HS-5 (cell line): ENCODE data around the gene PKP4.
A peak's percentile ranks its signal among the peaks of the same experiment; 100 is the strongest.

Source experiments
- DNase-seq: peaks from one replicate; pipeline ENCODE4 v3.0.0-alpha.2; 2012; ENCODE audit warnings: low read depth

The PKP4 gene

DNA sequence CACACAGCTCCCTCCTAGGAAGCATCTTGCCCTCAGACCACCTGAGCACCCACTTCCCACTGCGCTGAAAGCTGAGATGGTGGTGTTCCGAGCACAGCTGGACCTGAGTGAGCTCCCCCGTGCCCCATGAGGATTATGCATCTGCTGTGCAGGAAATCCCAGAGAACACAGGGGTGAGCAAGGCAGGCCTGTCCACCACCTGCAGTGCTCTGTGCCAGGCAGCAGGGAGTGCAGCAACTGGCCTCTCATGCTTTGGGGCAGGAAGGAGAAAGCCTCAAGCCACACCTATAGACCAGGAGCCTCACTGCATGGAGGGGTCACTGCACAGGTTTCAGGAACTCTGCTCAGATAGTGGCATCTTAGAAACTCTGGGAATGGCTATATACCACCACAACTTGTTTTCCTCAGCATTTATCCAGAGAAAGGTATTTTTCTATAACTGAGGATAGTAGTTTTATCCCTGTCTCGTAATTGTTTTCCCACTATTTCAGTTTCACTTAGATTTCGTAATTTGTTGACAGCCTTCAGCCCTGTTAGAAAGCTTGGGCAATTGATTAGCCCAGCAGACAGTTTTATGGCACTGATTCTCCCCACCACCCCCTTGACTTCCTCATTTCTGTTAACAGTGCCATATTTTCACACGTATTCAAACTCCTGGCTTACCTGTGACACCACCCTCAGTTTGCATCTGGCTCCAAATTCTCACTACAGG lies 194.1 kb downstream of the PKP4 start:
- no peak for DNase-seq

DNA sequence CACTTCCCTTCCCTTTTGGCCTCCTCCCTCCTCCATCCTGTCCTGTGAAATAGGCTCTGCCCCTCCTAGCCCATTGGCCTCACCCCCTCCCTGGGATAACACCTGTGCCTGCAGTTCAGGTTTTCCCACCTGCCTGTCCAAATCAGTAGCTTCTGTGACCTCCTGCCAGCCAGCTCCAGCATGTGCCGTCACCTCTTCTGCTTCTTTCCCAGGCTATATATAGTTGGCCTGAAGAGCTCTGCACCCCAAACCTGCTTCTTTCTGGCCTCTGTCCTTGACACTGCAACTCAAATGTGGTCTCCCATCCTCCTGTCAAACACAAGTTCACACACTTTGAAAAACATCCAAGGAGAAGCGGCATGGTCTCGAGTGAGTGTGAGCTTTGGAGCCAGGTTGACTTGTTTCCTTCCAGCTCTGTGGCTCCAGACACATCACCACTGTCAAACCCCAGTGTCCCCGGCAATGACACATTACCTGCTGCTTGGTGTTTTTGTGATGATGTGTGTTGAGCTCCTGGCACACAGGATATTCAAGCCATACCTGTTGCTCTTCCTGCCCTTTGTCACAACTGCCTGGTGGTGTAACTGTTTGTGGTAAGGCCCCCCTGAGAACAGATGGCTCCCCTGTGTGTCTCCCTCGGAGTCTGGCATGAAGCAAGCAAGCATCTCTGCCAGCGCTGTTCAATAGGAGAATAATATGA lies 194.8 kb downstream of the PKP4 start:
- no peak for DNase-seq

DNA sequence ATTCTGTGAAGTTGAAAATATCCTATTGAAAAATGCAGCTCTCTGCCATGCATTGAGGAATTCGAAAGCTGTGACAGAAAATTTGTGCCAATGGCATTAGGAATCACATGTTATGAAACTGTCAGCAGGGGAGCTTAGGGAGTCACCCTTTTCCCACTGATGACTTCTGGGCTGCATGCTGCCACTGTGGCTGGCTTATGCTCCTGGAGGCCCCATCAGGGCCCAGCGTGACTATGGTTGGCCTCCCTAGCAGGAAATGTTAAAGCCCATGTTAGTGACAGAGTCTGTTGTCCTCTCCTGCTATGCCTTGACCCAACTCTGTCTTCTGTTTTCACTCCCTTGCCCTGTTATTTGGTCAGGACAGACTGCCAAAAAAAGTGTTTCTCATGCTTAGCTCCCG lies 198.9 kb downstream of the PKP4 start:
- no peak for DNase-seq

DNA sequence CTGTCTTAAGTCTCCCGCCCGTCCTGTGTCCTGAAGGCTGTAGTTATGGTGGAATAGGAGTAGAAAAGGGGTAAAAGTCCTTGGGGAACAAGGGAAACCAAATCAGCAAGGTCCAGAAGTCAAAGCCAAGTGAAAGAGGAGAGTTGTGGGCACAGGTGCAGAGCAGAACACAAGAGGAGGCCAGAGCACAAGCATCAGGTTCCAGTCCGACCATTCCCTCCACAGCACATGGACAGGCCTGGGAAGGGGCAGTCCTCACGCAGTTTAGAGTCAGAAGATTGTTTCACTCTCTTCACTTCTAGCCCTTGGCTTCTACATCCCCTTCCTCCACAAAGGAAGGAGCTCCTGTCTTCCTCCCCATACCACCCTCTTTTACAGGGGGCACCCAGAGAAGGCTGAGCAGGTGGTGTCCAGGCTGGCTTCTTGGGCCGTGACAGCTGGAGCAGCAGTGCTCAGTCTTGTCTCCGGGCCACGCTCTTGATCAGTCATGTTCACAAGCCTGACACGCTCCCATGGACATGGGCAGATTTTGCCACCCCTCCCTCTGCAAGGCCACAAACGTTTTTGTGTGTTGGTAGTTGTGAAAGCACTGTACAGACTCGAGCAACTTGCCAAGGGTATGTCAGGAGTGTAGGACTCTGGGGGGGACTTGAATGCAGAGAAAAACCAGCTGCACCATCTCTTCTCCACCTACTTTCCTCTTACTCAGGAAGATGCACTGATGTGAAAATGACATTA lies 199.9 kb downstream of the PKP4 start:
- DNase-seq: no peak

DNA sequence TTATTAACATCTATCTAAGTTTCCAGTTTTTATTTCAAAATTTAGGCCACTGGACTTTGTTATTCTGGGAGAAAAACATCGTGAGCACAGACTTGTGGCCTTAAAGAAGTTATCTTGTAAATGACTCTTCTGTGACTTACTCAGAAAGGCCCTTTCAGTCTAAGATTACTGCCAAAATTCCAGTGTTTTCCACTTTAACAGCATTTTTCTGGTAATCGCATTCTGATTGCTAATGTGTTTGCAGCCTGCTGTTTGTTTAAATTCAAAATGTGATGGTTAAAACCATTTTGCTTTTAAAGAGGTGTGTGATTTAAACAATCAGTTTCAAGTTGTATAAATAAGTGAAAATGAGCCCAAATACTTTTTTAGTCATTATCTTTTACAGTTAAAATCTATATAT lies 201.6 kb downstream of the PKP4 start:
- DNase-seq: no peak

DNA sequence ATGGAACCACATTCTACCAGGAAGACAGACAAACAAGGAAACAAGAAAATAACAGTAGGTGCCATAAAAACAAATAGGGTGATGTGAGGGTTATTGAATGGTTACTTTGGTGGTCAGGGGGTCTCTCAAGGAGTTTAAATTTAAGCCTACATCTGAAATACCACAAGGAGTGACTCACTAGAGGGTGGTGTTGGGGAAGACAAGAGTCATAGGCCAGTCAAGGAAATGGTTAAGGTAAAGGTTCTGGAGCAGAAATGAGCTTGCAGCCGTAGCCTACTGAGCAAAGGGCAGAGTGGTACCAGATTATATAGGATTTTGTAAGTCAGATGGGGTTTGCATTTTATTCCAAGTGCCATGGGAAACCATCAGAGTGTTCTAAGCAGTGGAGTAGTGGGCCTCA lies 202.7 kb downstream of the PKP4 start:
- DNase-seq: no peak

DNA sequence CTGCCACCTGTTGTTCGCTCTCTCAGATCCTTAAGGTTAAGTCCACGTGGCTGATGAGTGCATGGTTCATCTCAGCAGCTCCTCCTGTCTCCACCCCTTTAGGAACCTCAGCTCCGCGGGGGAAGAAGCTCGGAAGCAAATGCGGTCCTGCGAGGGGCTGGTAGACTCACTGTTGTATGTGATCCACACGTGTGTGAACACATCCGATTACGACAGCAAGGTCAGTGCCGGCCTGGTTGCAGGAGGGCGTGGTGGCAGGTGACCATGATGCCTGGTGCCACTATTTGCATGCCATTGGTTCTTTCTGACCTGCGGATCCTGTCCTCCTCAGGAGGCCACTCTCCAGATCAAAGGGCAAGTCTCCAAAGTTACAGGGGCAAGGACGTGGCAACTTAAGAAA lies 204.5 kb downstream of the PKP4 start:
- DNase-seq: no peak

DNA sequence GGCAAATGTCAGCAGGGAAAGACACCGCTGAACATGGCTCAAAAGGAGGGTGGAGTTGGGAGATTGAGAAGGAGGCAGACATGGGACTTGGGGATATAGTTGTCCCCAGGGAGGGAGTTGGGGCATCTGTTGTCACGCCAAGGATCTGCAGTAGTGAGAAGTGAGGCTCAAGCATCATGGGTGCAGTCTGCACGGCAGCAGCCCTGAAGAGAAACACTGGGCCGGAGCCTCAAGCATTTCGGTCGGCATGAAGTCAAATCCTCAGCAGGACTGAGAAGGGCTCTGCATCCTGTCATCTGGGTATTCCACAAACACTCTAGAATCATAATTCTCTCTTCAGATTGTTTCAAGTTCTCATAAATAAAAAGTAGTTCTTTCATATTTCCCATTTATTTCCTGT lies 205.7 kb downstream of the PKP4 start:
- no peak for DNase-seq

DNA sequence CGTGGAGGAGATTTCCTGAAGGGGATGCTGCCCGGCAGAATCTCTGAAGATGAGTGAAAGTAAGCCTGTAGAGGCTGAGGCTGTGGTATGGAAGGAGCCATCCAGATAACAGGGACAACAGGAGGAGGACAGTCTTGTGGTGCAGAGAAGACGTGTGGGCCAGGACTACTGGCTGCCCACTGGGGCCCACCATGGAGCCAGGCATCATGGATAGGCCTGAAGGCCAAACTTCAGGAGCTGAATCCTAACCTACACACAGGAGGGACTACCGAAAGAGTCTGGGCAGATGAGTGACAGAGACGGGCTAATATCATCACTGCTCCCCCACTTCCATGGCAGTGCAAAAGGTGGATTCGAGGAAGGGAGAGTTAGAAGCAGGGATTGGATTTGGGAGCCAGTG lies 207.0 kb downstream of the PKP4 start:
- no peak for DNase-seq

DNA sequence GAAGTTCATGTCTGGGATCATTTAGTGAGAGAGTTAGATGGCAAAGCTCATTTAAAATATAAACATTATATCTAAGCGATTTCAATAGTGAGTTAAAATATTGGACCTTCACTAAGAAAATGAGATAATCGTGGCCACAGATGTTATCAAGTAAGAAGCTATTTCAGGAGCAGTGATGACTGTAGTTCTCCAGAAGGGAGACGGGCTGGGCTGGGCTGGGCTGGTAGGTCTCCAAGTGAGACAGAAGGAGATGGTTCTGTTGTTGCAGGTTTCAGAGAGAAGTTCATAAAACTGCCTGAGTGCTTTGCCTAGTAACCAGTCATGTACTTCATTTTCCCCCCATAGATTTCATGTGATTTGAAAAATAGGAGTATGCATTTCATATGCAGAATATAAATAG lies 208.2 kb downstream of the PKP4 start:
- DNase-seq: no peak

DNA sequence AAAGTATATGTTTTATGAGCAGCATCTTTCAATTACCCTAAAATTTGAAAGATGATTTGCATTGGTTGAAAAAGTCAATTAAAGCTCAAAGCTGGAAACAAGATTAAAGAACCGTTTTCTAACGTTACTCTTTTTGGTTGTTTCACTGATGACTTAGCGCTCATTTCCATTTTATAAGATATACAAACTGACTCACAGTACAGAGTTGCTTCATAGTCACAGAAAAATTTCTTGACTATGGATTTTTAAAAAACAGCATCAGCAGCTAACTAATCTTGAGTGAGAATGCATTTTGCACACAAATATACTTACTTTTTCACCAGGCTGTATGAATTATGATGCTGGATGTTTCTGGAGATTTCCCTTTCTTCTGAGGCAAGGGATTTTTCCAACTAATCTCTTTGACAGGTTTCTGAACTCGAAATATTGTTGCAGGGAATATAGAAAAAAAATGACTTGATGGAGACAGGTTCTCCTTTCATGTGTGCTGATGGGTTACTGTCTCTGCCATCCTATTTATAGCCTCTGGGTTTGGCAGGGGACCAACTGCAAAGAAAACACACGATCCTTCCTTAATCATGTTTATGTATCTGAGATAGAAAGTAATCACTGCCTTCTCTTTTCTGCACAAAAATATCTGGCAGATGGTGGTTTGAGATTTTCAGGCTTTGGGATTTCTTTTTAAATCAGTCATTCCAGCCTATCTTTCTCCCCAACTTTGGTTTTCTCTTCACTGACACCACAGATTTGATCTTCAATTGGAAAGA lies 209.0 kb downstream of the PKP4 start:
- peak; percentile 11 for DNase-seq

DNA sequence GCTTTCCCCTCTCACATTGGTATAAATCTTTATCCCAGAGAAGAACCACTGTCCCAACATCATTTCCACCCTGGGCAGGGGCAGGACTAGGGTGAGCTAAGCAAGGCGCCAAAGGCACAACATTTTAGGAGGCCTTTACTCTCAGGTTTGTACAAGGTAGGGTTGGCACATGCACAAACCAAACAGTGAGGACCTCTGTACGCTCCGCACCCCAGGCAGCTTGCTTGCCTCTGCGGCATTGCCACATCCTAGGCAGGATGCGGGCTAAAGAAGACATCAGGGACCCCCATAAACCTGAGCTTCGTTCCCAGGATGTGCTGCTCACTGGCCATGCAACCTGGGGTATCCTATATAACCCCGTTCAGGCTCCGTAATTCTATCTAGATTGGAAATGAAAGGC lies 210.2 kb downstream of the PKP4 start:
- no peak for DNase-seq

DNA sequence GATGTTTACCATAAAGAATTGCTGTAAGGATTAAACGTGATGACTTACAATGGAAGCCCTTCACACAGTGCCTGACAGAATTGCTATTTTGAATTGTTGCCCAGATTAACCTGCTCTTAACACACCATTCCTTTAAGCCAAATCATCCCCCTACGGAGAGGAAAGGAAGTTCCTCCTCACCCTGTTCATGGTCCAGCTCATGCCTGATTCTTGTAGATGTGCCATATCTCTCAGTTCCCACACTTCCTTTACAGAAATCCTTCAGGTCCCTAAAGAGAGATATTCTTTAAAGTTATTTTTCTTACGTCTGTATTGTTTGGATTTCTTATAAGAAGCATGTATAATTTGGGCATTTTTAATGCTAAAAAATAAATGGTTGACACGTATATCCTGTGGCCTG lies 210.8 kb downstream of the PKP4 start:
- DNase-seq: peak; percentile 79

DNA sequence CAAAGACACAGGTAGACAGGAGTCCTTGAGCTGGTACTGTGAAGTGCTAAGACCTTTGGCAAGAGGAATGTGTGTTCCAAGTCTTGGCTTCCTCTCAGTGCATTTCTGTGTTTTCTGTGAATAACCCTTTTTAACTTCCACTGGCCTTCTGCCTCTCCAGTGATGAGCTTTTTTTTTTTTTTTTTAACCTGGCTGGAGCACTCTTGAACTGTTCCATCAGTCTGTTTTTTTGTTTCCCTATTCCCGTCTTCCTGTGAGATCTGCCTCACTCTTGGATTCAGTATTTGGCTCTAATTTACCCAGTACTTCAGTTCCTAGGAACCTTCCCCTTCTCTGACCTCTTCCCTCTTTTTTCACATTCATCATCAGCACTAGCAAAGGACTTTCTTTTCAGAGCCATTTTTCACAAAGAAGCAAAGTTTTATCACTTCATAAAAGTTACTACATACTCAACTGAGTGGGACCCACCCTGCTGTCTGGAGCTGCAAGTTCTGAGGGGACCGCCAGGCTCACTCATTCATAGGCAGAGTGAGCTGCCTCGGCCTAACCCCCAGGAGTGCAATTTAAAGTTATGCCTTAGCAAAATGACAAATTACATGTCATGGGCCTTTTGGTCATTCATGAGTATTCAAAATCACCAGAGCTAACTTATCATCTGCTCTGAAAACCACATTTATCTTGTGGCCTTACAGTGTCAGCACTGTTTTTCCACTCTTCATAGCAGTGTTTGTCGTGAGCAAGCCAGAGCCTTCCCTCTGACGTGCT lies 211.4 kb downstream of the PKP4 start:
- DNase-seq: no peak

DNA sequence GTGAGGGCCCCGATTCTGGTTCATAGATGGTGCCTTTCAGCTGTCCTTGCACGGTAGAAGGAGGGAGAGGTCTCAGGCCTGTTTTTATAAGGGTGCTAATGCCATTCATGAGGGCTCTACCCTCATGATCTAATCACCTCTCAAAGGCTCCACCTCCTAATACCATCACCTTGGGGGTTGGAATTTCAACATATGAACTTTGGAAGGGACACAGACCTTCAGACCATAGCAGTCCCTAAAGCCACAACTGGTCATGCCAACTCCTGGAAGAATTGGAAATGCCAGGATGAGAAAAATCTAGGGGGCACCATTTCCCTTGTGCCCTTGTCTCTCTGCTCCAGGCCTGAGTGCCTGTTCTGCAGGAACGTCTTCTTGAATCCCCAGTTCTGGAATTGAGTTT lies 213.5 kb downstream of the PKP4 start:
- no peak for DNase-seq

DNA sequence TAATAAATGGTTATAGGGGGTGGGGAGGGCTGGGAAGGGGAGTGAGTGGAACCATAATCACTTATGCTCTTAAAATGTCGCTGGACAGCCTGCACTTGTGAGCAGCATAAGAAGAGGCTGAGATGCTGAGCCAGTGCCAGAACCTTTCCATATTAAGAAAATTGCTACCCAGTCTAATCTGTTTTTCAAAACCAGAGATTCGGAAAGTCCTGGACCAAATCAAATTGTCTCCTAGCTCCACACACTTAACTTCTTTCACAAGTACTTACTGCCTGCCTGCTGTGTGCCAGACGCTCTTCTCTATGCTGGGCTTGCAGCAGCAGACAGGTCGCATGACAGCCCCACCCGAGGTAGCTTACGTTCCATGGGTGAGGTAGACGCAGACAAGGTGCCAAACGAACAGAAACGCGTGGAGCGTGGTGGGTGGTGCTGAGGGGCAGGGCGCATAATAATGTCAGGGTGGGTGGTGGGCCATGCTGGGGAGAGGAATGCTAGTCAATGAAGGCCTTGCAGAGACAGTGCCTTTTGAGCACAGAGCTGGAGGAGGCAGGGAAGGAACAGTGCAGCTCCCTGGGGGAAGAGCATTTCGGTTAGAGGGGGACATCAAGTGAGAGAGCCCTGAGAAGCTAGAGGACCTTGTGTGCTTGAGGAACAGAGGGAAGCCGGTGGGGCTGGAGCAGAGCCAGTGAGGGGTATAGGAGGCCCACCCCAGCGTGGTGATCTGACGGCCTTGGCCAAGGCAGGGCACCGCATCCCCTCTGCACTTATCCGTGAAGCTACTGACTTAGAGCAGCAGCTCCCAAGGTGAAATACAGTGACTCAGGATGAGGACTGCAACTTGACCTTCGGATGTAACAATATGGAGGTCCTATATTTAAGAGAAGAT lies 214.9 kb downstream of the PKP4 start:
- no peak for DNase-seq

DNA sequence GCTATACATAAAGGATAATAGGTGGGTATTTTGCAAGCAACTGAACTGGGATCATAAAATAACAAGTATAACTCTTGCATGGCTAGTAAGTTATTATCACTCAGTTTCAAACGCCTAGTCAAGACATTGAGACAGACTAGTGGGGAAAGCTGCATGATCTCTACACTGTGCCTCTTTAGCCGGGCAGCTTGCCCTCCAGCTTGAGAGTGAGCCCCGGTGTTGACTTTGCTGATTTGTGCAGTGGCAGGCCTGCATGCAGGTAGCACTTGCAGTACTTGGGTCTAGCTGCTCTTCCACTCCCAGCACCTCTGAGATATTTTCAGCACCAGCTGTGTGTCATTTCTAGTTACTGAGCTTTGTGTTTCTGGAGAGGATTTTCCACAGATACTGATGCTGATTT lies 219.5 kb downstream of the PKP4 start:
- DNase-seq: no peak

DNA sequence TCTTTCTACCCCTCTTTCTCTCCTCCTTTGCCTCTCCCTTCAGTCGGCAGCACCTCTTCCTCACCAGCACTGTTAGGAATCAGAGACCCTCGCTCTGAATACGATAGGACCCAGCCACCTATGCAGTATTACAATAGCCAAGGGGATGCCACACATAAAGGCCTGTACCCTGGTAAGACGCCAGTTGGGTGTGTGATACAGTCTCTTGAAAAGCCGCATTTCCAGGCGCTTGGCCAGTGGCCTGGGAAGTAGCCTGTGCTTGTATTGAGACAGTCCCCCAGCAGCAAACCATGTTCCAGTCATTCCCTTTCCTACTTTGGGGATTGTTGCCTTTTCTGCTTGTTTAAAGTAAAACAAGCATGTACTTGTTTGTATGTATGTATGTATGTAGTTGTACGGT lies 219.9 kb downstream of the PKP4 start:
- DNase-seq: no peak

DNA sequence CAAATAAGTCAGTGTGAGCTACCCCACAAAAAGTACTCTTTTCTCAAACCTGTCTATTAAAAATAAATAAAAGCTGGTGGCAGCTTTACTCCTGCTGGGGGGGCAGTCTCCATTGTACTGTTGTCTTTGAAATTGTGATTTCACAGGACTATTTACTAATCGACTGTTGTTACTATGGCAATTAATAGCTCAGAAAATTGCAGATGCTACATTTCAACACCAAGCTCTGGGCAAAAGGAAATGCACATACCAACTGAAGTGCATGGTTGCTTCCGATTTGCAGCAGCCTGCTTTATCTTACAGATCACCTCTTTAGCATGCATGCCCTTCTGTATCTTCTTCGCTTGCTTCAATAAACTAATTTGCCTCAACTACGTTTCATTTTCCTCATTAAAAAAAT lies 220.8 kb downstream of the PKP4 start:
- DNase-seq: no peak

DNA sequence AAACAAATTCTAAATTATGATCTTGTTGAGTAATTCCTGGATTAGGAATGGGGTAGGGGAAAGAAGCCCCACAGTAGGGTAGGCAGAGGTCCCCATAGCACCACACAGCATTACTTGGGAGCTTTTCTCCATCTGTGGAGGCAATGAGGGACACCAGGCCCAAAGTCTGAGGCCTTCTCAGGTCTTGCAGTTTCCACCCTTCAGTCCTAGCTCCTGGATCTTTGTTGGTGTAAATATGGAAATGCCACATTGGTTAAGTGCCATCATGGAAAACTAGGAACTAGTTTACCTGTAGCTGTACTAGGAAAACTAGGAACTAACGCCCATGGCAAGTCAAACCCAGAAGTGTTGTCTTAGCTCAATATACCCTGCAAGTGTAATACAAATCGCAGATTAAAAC lies 225.1 kb downstream of the PKP4 start:
- no peak for DNase-seq

DNA sequence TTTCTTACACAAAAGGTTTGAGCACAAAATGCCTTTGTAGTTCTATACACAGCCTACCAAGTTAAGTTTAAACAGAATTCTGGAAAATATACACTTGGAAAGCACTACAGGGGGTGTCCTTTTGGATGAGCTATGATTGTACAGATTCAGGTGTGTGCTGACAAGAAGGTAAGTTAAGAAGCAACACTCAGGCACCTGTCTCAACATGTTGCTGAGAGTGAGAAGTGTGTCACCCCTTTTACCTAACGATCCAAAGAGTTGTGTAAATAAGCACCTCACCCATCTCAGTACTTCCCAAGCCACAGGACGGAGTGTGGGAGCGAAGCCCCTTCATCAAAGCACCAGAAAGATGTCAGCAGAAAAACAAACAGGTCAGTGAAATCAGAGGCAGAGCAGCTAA lies 228.9 kb downstream of the PKP4 start:
- no peak for DNase-seq
